HEK293 (cell line): ENCODE results near the gene ZFPM1.

Experiments
- CTCF ChIA-PET: fragments of 350-600 bp; formaldehyde crosslinking; extraction: SDS; loops from one replicate; lab custom pipeline; 2021; ENCODE audit warnings: antibody characterized with exemption; lab: Yijun Ruan, JAX
- POLR2A ChIA-PET: fragments of 300-600 bp; formaldehyde crosslinking; extraction: SDS; loops from one replicate; lab custom pipeline; 2020; ENCODE audit warnings: antibody characterized with exemption, inconsistent platforms; lab: Yijun Ruan, JAX
- H3K27ac ChIP-seq: fragments of 200-500 bp; sonication (Bioruptor generic); 2 replicates; pipeline ENCODE4 v1.5.1; 2014; ENCODE audit warnings: low read depth, low read length, control low read depth, inconsistent platforms; ENCODE audit errors: extremely low read depth
- H3K36me3 ChIP-seq, 2 experiments: fragments of 200-500 bp in 1 of 2; sonication (Bioruptor generic) in 1 of 2; 1 replicate in 1 of 2; 2 replicates in 1 of 2; pipeline ENCODE4 v1.5.1; 2014 to 2017; ENCODE audit warnings: inconsistent platforms in 2 of 2, low read length in 2 of 2; ENCODE audit not compliant: control insufficient read depth in 2 of 2, insufficient read depth in 1 of 2
- H3K4me1 ChIP-seq: fragments of 200-500 bp; sonication (Bioruptor generic); 2 replicates; pipeline ENCODE4 v1.5.1; 2014; ENCODE audit warnings: mild to moderate bottlenecking, low read length, inconsistent platforms; ENCODE audit not compliant: control insufficient read depth, insufficient read depth
- H3K4me3 ChIP-seq: 2 replicates; pipeline ENCODE4 v1.5.1; 2011; ENCODE audit warnings: low read depth, mild to moderate bottlenecking, control low read depth, low read length, moderate library complexity
- H3K9me3 ChIP-seq: fragments of 200-500 bp; sonication (Bioruptor generic); 2 replicates; pipeline ENCODE4 v1.5.1; 2014; ENCODE audit warnings: low read depth, low read length, inconsistent platforms; ENCODE audit not compliant: control insufficient read depth, insufficient read depth
- PBX3 ChIP-seq: sonication (generic); formaldehyde crosslinking; IDR thresholded peaks from 2 replicates; pipeline ENCODE4 v1.8.1; 2022; ENCODE audit warnings: mild to moderate bottlenecking, moderate library complexity, missing genetic modification reagents
- PRDM10 ChIP-seq: fragments of 450-650 bp; formaldehyde crosslinking; IDR thresholded peaks from 2 replicates; pipeline ENCODE4 v1.5.1; 2016; ENCODE audit warnings: missing biosample characterization, missing genetic modification characterization
- SCRT1 ChIP-seq: fragments of 450-650 bp; formaldehyde crosslinking; IDR thresholded peaks from 2 replicates; pipeline ENCODE4 v1.5.1; 2016; ENCODE audit warnings: missing biosample characterization, missing genetic modification characterization, borderline replicate concordance
- SCRT2 ChIP-seq: fragments of 450-650 bp; formaldehyde crosslinking; IDR thresholded peaks from 2 replicates; pipeline ENCODE4 v1.5.1; 2016; ENCODE audit warnings: missing biosample characterization, missing genetic modification characterization
- SP3 ChIP-seq: fragments of 450-650 bp; formaldehyde crosslinking; IDR thresholded peaks from 2 replicates; pipeline ENCODE4 v1.5.1; 2016; ENCODE audit warnings: missing biosample characterization, missing genetic modification characterization
- ZBTB8A ChIP-seq: fragments of 450-650 bp; formaldehyde crosslinking; IDR thresholded peaks from 2 replicates; pipeline ENCODE4 v1.5.1; 2016; ENCODE audit warnings: missing biosample characterization, missing genetic modification characterization
- ZFP37 ChIP-seq: fragments of 450-650 bp; formaldehyde crosslinking; IDR thresholded peaks from 2 replicates; pipeline ENCODE4 v1.5.1; 2016; ENCODE audit warnings: missing biosample characterization, missing genetic modification characterization
- ZNF133 ChIP-seq: fragments of 450-650 bp; formaldehyde crosslinking; IDR thresholded peaks from 2 replicates; pipeline ENCODE4 v1.5.1; 2016; ENCODE audit warnings: missing biosample characterization, missing genetic modification characterization
- ZNF202 ChIP-seq: fragments of 450-650 bp; formaldehyde crosslinking; IDR thresholded peaks from 2 replicates; pipeline ENCODE4 v1.5.1; 2016; ENCODE audit warnings: missing biosample characterization, missing genetic modification characterization, borderline replicate concordance
- ZNF280C ChIP-seq: fragments of 450-650 bp; formaldehyde crosslinking; IDR thresholded peaks from 2 replicates; pipeline ENCODE4 v1.5.1; 2016; ENCODE audit warnings: missing biosample characterization, missing genetic modification characterization
- ZNF433 ChIP-seq: fragments of 450-650 bp; formaldehyde crosslinking; IDR thresholded peaks from 2 replicates; pipeline ENCODE4 v1.5.1; 2016; ENCODE audit warnings: missing biosample characterization, missing genetic modification characterization, low read depth
- ZNF513 ChIP-seq: fragments of 450-650 bp; IDR thresholded peaks from 2 replicates; pipeline ENCODE4 v1.5.1; 2018; ENCODE audit warnings: missing biosample characterization, missing genetic modification characterization
- ZNF580 ChIP-seq: fragments of 450-650 bp; formaldehyde crosslinking; IDR thresholded peaks from 2 replicates; pipeline ENCODE4 v1.5.1; 2016; ENCODE audit warnings: missing biosample characterization, missing genetic modification characterization
- ZNF704 ChIP-seq: fragments of 450-650 bp; formaldehyde crosslinking; IDR thresholded peaks from 2 replicates; pipeline ENCODE4 v1.5.1; 2016; ENCODE audit warnings: missing biosample characterization, missing genetic modification characterization
- ZNF791 ChIP-seq: fragments of 450-650 bp; formaldehyde crosslinking; IDR thresholded peaks from 2 replicates; pipeline ENCODE4 v1.5.1; 2016; ENCODE audit warnings: missing biosample characterization, missing genetic modification characterization
- ZXDB ChIP-seq: fragments of 450-650 bp; formaldehyde crosslinking; IDR thresholded peaks from 2 replicates; pipeline ENCODE4 v1.5.1; 2016; ENCODE audit warnings: missing biosample characterization, missing genetic modification characterization

ZFPM1 gene

GRCh38 chr16:88506723-88507122, 53.6 kb downstream of the ZFPM1 start (continued):
- TF ChIP-seq ZNF704 (tag by site-specific recombination): no peak
- TF ChIP-seq PRDM10 (tag by site-specific recombination): no peak
- TF ChIP-seq PBX3 (CRISPR knock-in tag): no peak
- no peak for TF ChIP-seq ZBTB8A

GRCh38 chr16:88507231-88507743, 54.2 kb downstream of the ZFPM1 start:
- TF ChIP-seq SCRT1 (tag by site-specific recombination) (no peak), SCRT2 (tag by site-specific recombination) (no peak), ZNF202 (no peak), ZFP37 (no peak), ZNF791 (tag by site-specific recombination) (no peak), SP3 (no peak), ZXDB (tag by site-specific recombination) (no peak), ZNF133 (tag by site-specific recombination) (no peak), ZNF280C (tag by site-specific recombination) (no peak), ZNF513 (tag by site-specific recombination) (no peak), ZNF433 (tag by site-specific recombination) (no peak), ZNF580 (tag by site-specific recombination) (no peak)
- Histone ChIP-seq H3K36me3 (peaks cover 0 to 8% of the 10 kb centered on the region in 2 experiments; a peak in 1 of 3 replicates), H3K4me3 (no peak overlapping the region), H3K27ac (no peak overlapping the region), H3K9me3 (no peaks in the 10 kb centered on the region), H3K4me1 (peaks cover 15% of the 10 kb centered on the region)
- ChIA-PET POLR2A (no interaction called here), CTCF (interaction anchor here (0.6 kb wide), 1 partner anchor 45 kb away, joined by 3 read pairs; no protein-coding TSS in a partner anchor)
